ENCODE results near the gene SYNE3.

- TF ChIP-seq CTCF (conservative IDR thresholded peaks at IDR 0.05) (no peak), ZFX (IDR thresholded peaks at IDR 0.05) (no peak)
Observed at GRCh38 chr14:95481391-95482022, 34.9 kb downstream of the SYNE3 start.
